ENCODE results near the gene UBE2L6.
A peak's percentile ranks its signal among the peaks of the same experiment; 100 is the strongest.

Gene UBE2L6

GRCh38 chr11:57566905-57567514, 462 bp downstream of the UBE2L6 start:
- H3K27ac ChIP-seq = no peak overlapping the region
- TF ChIP-seq CTCF (conservative IDR thresholded peaks at IDR 0.05) = no peak
- no peak for TF ChIP-seq ZFX (IDR thresholded peaks at IDR 0.05)

- no peak overlapping the region for H3K27ac ChIP-seq
- TF ChIP-seq ZFX (IDR thresholded peaks at IDR 0.05) (no peak), CTCF (conservative IDR thresholded peaks at IDR 0.05) (no peak)
Measured at GRCh38 chr11:57566005-57566904, 1.2 kb downstream of the UBE2L6 start.

GRCh38 chr11:57562596-57562995, 4.9 kb downstream of the UBE2L6 start:
- TF ChIP-seq ZFX (IDR thresholded peaks at IDR 0.05) (no peak), CTCF (conservative IDR thresholded peaks at IDR 0.05) (no peak)

GRCh38 chr11:57560146-57560545, 7.3 kb downstream of the UBE2L6 start:
- peak overlapping the region; percentile 46 for H3K27ac ChIP-seq
- TF ChIP-seq CTCF (conservative IDR thresholded peaks at IDR 0.05) = no peak
- no peak for TF ChIP-seq ZFX (IDR thresholded peaks at IDR 0.05)

More at GRCh38 chr11:57562596-57562995, 4.9 kb downstream of the UBE2L6 start:
- no peak overlapping the region for H3K27ac ChIP-seq

- no peak for TF ChIP-seq ZFX (IDR thresholded peaks at IDR 0.05)
- no peak overlapping the region for H3K27ac ChIP-seq
Measured at GRCh38 chr11:57556041-57556440, 11.4 kb downstream of the UBE2L6 start.

- TF ChIP-seq ZFX (IDR thresholded peaks at IDR 0.05) (no peak), CTCF (conservative IDR thresholded peaks at IDR 0.05) (no peak)
Measured at GRCh38 chr11:57555393-57555792, 12.1 kb downstream of the UBE2L6 start.

GRCh38 chr11:57552479-57552878, 15.0 kb downstream of the UBE2L6 start:
- TF ChIP-seq CTCF (conservative IDR thresholded peaks at IDR 0.05) = no peak
- TF ChIP-seq ZFX (IDR thresholded peaks at IDR 0.05) = no peak
- no peak overlapping the region for H3K27ac ChIP-seq

More at GRCh38 chr11:57555393-57555792, 12.1 kb downstream of the UBE2L6 start:
- no peak overlapping the region for H3K27ac ChIP-seq
